ENCODE measurements around the gene KLK4.

The KLK4 gene

DNA sequence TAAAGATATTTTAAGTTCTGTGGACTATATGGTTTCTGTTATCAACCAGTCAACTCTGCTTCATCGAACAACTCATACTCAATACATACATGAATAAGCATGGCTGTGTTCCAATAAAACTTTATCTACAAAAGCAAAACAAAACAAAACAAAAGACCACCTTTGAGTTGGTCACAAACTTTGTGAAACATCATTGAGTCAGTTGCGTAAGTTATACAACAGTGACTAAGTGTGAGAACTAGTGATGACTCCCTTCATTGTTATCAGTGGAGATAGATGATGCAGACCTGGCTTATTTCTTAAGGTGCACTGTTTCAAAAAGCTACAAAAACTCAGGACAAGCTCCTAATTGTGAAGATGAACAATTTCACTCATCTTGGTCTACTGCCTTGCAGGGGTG lies 14.5 kb upstream of the KLK4 start:
- TF ChIP-seq RAD21 (IDR thresholded peaks at IDR 0.05; ENCODE audit: low read depth): no peak
- TF ChIP-seq TCF12 (IDR thresholded peaks at IDR 0.05; ENCODE audit: low read depth): no peak
- no peak for TF ChIP-seq EP300 (IDR thresholded peaks at IDR 0.05; ENCODE audit: borderline replicate concordance)
- no peak for TF ChIP-seq ZBTB7A (IDR thresholded peaks at IDR 0.05; ENCODE audit: low read depth)
- TF ChIP-seq REST (IDR thresholded peaks at IDR 0.05; ENCODE audit: low read depth): no peak
- no peak for TF ChIP-seq FOXM1 (IDR thresholded peaks at IDR 0.05; ENCODE audit: borderline replicate concordance, low read depth)
- TF ChIP-seq CREB1 (IDR thresholded peaks at IDR 0.05; ENCODE audit: low read depth): no peak

DNA sequence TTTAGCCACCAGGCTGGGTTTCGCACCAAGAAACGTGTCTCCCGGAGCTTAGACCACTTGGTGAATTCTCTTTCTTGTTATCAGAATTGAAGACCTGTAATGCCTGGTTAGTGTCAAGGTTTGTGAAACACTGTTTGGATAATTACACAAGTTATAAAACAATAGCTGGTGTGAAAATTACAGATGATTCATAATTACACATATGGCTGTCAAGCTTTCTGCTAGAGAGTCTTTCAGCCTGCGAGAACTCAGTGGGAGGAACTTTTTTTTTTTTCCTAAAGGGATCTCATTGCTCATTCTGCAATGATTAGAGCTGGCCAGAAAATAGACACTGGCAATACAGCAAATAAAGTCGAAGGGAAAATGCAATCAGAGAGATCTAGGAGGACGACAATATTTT lies 13.4 kb upstream of the KLK4 start:
- TF ChIP-seq EGR1 (IDR thresholded peaks at IDR 0.05) (no peak), FOXM1 (IDR thresholded peaks at IDR 0.05; ENCODE audit: borderline replicate concordance, low read depth) (no peak), YY1 (IDR thresholded peaks at IDR 0.05; ENCODE audit: low read depth) (no peak), REST (IDR thresholded peaks at IDR 0.05; ENCODE audit: low read depth) (no peak), CREB1 (IDR thresholded peaks at IDR 0.05; ENCODE audit: low read depth) (no peak), NFIC (IDR thresholded peaks at IDR 0.05) (no peak), TAF1 (IDR thresholded peaks at IDR 0.05; ENCODE audit: low read depth) (no peak), CEBPB (IDR thresholded peaks at IDR 0.05) (no peak), EP300 (IDR thresholded peaks at IDR 0.05; ENCODE audit: borderline replicate concordance) (no peak), RAD21 (IDR thresholded peaks at IDR 0.05; ENCODE audit: low read depth) (no peak), TEAD4 (IDR thresholded peaks at IDR 0.05) (no peak), TCF12 (IDR thresholded peaks at IDR 0.05; ENCODE audit: low read depth) (no peak), ZBTB7A (IDR thresholded peaks at IDR 0.05; ENCODE audit: low read depth) (no peak)
- TF ChIP-seq, protein P1, sequence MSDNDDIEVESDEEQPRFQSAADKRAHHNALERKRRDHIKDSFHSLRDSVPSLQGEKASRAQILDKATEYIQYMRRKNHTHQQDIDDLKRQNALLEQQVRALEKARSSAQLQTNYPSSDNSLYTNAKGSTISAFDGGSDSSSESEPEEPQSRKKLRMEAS (IDR thresholded peaks at IDR 0.05): no peak
- TF ChIP-seq, protein P2, sequence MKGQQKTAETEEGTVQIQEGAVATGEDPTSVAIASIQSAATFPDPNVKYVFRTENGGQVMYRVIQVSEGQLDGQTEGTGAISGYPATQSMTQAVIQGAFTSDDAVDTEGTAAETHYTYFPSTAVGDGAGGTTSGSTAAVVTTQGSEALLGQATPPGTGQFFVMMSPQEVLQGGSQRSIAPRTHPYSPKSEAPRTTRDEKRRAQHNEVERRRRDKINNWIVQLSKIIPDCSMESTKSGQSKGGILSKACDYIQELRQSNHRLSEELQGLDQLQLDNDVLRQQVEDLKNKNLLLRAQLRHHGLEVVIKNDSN (IDR thresholded peaks at IDR 0.05): no peak

DNA sequence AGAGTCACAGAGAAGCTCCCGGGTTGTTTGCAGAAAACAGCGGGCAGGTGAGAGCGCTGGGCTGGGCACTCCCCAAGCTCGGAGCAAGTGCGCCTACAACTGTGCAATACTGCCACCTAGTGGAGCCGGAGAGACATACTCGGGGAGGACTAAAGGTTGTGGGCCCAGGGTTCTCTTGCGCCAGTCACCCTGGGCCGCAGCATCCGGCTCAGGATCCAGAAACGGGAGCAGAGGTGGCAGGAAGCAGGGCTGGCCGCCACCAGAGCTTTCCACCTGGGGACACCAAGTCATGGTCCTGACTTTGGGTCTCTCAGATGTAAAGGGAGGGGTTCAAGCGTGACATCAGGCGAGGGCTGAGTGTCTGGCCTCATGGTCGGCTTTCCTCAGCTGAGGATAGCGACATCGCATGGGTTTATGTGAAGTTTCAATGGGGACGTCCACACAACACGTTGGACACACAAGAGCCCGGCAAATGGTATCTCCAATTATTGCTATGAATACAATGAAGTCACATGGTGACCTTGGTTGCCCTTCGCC lies 11.2 kb upstream of the KLK4 start:
- TF ChIP-seq CEBPB (IDR thresholded peaks at IDR 0.05) (no peak), RAD21 (IDR thresholded peaks at IDR 0.05; ENCODE audit: low read depth) (peak; percentile 90)

- TF ChIP-seq NFIC (IDR thresholded peaks at IDR 0.05) (no peak), EP300 (IDR thresholded peaks at IDR 0.05; ENCODE audit: borderline replicate concordance) (no peak), YY1 (IDR thresholded peaks at IDR 0.05; ENCODE audit: low read depth) (no peak), REST (IDR thresholded peaks at IDR 0.05; ENCODE audit: low read depth) (no peak), FOXM1 (IDR thresholded peaks at IDR 0.05; ENCODE audit: borderline replicate concordance, low read depth) (no peak), CREB1 (IDR thresholded peaks at IDR 0.05; ENCODE audit: low read depth) (no peak), ZBTB7A (IDR thresholded peaks at IDR 0.05; ENCODE audit: low read depth) (no peak), TCF12 (IDR thresholded peaks at IDR 0.05; ENCODE audit: low read depth) (no peak), CEBPB (IDR thresholded peaks at IDR 0.05) (no peak), EGR1 (IDR thresholded peaks at IDR 0.05) (no peak), TEAD4 (IDR thresholded peaks at IDR 0.05) (no peak)
- TF ChIP-seq, protein P2 (IDR thresholded peaks at IDR 0.05): no peak
- TF ChIP-seq, protein P1 (IDR thresholded peaks at IDR 0.05): no peak
Measured at GRCh38 chr19:50921426-50922316, 10.5 kb upstream of the KLK4 start.

All from Ishikawa (cell line).